K562 (cell line): ENCODE data around the gene ASCC3. TPM values are rescaled to one million over a fixed set of nuclear protein-coding genes. Genes with fewer than 3 reads are reported as not detected.

Source experiments
- ATAC-seq: fragments of 200-7000 bp; cut with Tn5 transposase; 3 replicates; pipeline ENCODE4 v1.9.1; 2020; ENCODE audit warnings: moderate library complexity
- BruUV-seq: library from RNA; stranded (reverse); fragments of 400-500 nt; replicated peaks from 2 replicates; lab custom pipeline; 2021; lab: Mats Ljungman, UMichigan
- CTCF ChIA-PET: fragments of 300-600 bp; formaldehyde crosslinking; extraction: SDS; loops from one replicate; lab custom pipeline; 2021; ENCODE audit warnings: low intra/inter-chr PET ratio; lab: Yijun Ruan, JAX
- POLR2A ChIA-PET: fragments of 300-600, 350-650 bp; sonication (Branson Sonifier 250); formaldehyde crosslinking; extraction: SDS; loops from one replicate; lab custom pipeline; 2021; ENCODE audit warnings: antibody characterized with exemption, inconsistent platforms; lab: Yijun Ruan, JAX
- DNase-seq, 4 experiments: peaks; one replicate each; pipeline versions ENCODE4 v3.0.0 to v3.0.0-alpha.2; 2011 to 2018; ENCODE audit warnings: low spot score in 3 of 4, mixed read lengths in 3 of 4; ENCODE audit errors: extremely low read depth in 1 of 4
- FAIRE-seq: peaks from 2 replicates; lab custom pipeline; 2011; peaks lifted over from hg19 to GRCh38; lab: Jason Lieb, UNC
- H2AFZ ChIP-seq: 2 replicates; pipeline ENCODE4 v1.6.0; 2011; ENCODE audit warnings: low read depth, low read length, control low read depth, inconsistent platforms
- H3K27ac ChIP-seq: fragments of 200-600 bp; 3 replicates; pipeline ENCODE4 v1.8.0; 2011; ENCODE audit warnings: low read depth, mild to moderate bottlenecking, control low read depth, inconsistent platforms, low read length, moderate library complexity, mixed read lengths; ENCODE audit errors: extremely low read depth
- H3K27me3 ChIP-seq, 2 experiments: fragments of 300-600 bp in 1 of 2; 2 replicates in 1 of 2; 3 replicates in 1 of 2; pipeline versions ENCODE4 v1.6.0 to v1.8.0; 2011; ENCODE audit warnings: inconsistent platforms in 2 of 2, low read length in 2 of 2, mild to moderate bottlenecking in 1 of 2, mixed read lengths in 1 of 2, moderate library complexity in 1 of 2; ENCODE audit not compliant: control insufficient read depth in 2 of 2, insufficient read depth in 2 of 2
- H3K36me3 ChIP-seq: fragments of 300-600 bp; 3 replicates; pipeline ENCODE4 v1.8.0; 2011; ENCODE audit warnings: mild to moderate bottlenecking, low read length, inconsistent platforms; ENCODE audit not compliant: control insufficient read depth, insufficient read depth
- H3K4me1 ChIP-seq, 2 experiments: fragments of 200-600 bp in 1 of 2; replicated peaks in 1 of 2; 2 replicates in 1 of 2; 3 replicates in 1 of 2; pipeline versions ENCODE4 v1.5.1 to v1.8.0; 2011; ENCODE audit warnings: inconsistent platforms in 2 of 2, low read length in 2 of 2, mild to moderate bottlenecking in 1 of 2, mixed read lengths in 1 of 2, moderate library complexity in 1 of 2; ENCODE audit not compliant: control insufficient read depth in 2 of 2, insufficient read depth in 2 of 2
- H3K4me2 ChIP-seq: 2 replicates; pipeline ENCODE4 v1.6.1; 2011; ENCODE audit warnings: low read length, control low read depth, inconsistent platforms, mixed read lengths; ENCODE audit not compliant: insufficient read depth
- H3K4me3 ChIP-seq: fragments of 200-600 bp; sonication (generic), shearing (Covaris generic); 2 replicates; pipeline ENCODE4 v1.5.1; 2016; ENCODE audit warnings: control low read depth, inconsistent platforms
- H3K79me2 ChIP-seq: fragments of 200-600 bp; 3 replicates; pipeline ENCODE4 v1.8.0; 2011; ENCODE audit warnings: low read length, inconsistent platforms; ENCODE audit not compliant: control insufficient read depth, insufficient read depth
- H3K9ac ChIP-seq, 2 experiments: 2 replicates each; pipeline versions ENCODE4 v1.6.0 to v1.6.1; 2011; ENCODE audit warnings: low read depth in 2 of 2, low read length in 2 of 2, control low read depth in 1 of 2, inconsistent platforms in 1 of 2, mild to moderate bottlenecking in 1 of 2, mixed read lengths in 1 of 2; ENCODE audit not compliant: insufficient read depth in 1 of 2
- H3K9me1 ChIP-seq: one replicate; pipeline ENCODE4 v1.6.0; 2011; ENCODE audit warnings: inconsistent platforms, mild to moderate bottlenecking, low read length, moderate library complexity; ENCODE audit not compliant: control insufficient read depth, insufficient read depth
- H3K9me3 ChIP-seq: replicated peaks from 2 replicates; pipeline ENCODE4 v1.5.1; 2011; ENCODE audit warnings: low read depth, low read length, inconsistent platforms; ENCODE audit not compliant: control insufficient read depth, insufficient read depth
- H4K20me1 ChIP-seq: replicated peaks from 2 replicates; pipeline ENCODE4 v1.6.1; 2011; ENCODE audit warnings: low read length, inconsistent platforms, mixed read lengths; ENCODE audit not compliant: control insufficient read depth, insufficient read depth
- CEBPB ChIP-seq: fragments of 450-650 bp; IDR thresholded peaks from 2 replicates; pipeline ENCODE4 v1.6.1; 2016; ENCODE audit warnings: missing genetic modification characterization, missing compliant biosample characterization
- CEBPG ChIP-seq, 3 experiments: fragments of 200-800 bp in 1 of 3; sonication (Bioruptor generic) in 1 of 3; sonication (generic) in 1 of 3; formaldehyde crosslinking in 1 of 3; IDR thresholded peaks in 2 of 3; conservative IDR thresholded peaks in 1 of 3; 2 replicates each; pipeline versions ENCODE4 v1.6.1 to v1.8.0; 2016 to 2022; ENCODE audit warnings: missing compliant biosample characterization in 2 of 3, missing genetic modification characterization in 2 of 3, mild to moderate bottlenecking in 1 of 3, missing genetic modification reagents in 1 of 3
- TEAD2 ChIP-seq: fragments of 450-650 bp; IDR thresholded peaks from 2 replicates; pipeline ENCODE4 v1.6.1; 2016; ENCODE audit warnings: missing genetic modification characterization, control low read depth, missing compliant biosample characterization
- WGBS: fragments of 100-300 bp; shearing (Covaris generic); methylation state at CpG from one replicate; pipeline ENCODE4 v1.1.6; 2016; ENCODE audit warnings: low coverage, mixed read lengths; ENCODE audit not compliant: insufficient coverage; ENCODE audit errors: missing lambda C conversion rate; 5-methylcytosine and 5-hydroxymethylcytosine counted together
- in situ Hi-C: fragments of 300-500 bp; cut with MboI; formaldehyde crosslinking; loops from 4 replicates; pipeline ENCODE4 v1.15.0; 2018; ENCODE audit warnings: inconsistent platforms, mixed read lengths
- intact Hi-C: fragments of 100-400 bp; cut with micrococcal nuclease; formaldehyde crosslinking; loops from 2 replicates; pipeline ENCODE4 v1.14.2; 2022
- polyA plus RNA-seq, 8 experiments: library from polyadenylated mRNA; depleted of rRNA in 4 of 8; stranded (reverse) in 5 of 8; unstranded in 3 of 8; fragments of >200 nt; fragmentation: Nextera tagmentation in 2 of 8; fragmentation: Illumina TruSeq in 1 of 8; extraction: Ambion mirVana in 2 of 8; extraction: Trizol in 1 of 8; gene quantifications; 2 replicates each; pipeline versions ENCODE4 v1.2.1 to v1.2.3, GENCODE V29; 2011 to 2014; ENCODE audit warnings: inconsistent platforms in 1 of 8, missing spikeins in 1 of 8
- total RNA-seq, 7 experiments: library from RNA; depleted of rRNA in 6 of 7; stranded (reverse); fragments of >200 nt in 6 of 7; fragmentation: Illumina TruSeq in 2 of 7; extraction: Trizol in 2 of 7; gene quantifications; 2 replicates each; pipeline versions ENCODE4 v1.2.1 to v1.2.3, GENCODE V29; 2011 to 2021; ENCODE audit warnings: low replicate concordance in 1 of 7
- TF ChIP-seq, protein P1 (sequence below), 2 experiments: fragments of 200-800 bp in 1 of 2; sonication (Bioruptor generic) in 1 of 2; sonication (generic) in 1 of 2; formaldehyde crosslinking in 1 of 2; IDR thresholded peaks in 1 of 2; conservative IDR thresholded peaks in 1 of 2; 2 replicates each; pipeline versions ENCODE4 v1.5.0 to v1.6.1; 2016 to 2020; ENCODE audit warnings: missing compliant biosample characterization in 1 of 2, missing genetic modification characterization in 1 of 2, missing genetic modification reagents in 1 of 2

Gene ASCC3
- total and polyA plus RNA-seq, 9 of the 15 experiments (the other 6 are each of a cell fraction or from before 2014, with no cell fraction given), result 16.1 to 56.1 (median 33.9) TPM

DNA sequence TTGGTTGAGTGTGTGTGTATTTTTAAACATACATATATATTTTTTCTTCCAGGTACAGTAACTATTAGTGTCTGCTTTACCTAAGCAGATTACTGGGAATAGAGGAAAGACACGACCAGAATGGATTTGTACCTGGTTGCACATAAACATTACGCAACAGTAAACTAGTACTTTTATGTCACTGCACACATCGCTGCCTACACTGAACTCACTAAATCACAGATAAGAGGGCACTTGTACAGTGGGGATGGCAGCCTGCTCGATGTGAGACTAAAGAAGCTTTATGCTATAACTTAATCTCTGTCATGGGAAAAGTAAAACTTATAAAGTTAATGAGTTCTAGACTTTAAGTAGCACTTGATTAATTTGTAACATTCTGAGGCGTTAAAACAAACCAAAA is 326.9 kb downstream of the ASCC3 start:
- TF ChIP-seq, protein P1, sequence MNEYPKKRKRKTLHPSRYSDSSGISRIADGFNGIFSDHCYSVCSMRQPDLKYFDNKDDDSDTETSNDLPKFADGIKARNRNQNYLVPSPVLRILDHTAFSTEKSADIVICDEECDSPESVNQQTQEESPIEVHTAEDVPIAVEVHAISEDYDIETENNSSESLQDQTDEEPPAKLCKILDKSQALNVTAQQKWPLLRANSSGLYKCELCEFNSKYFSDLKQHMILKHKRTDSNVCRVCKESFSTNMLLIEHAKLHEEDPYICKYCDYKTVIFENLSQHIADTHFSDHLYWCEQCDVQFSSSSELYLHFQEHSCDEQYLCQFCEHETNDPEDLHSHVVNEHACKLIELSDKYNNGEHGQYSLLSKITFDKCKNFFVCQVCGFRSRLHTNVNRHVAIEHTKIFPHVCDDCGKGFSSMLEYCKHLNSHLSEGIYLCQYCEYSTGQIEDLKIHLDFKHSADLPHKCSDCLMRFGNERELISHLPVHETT (CRISPR knock-in tag; conservative IDR thresholded peaks at IDR 0.05 in 1 of 2, IDR thresholded peaks at IDR 0.05 in 1 of 2), result no peak
- TF ChIP-seq TEAD2 (tag) (no peak), CEBPB (peak; percentile 81), CEBPG (CRISPR knock-in tag; IDR thresholded peaks at IDR 0.05) (no peak), CEBPG (tag; conservative IDR thresholded peaks at IDR 0.05 in 1 of 2, IDR thresholded peaks at IDR 0.05 in 1 of 2) (peak in 1 of 2 experiments; percentile 80; a peak in 2 of 4 replicates)
- H4K20me1 ChIP-seq, result no peaks in the 10 kb centered on the region
- ChIA-PET POLR2A (no interaction called here), CTCF (no interaction called here)
- no peak for DNase-seq
- no TSS peak for BruUV-seq
- no peak for ATAC-seq
- H3K79me2 ChIP-seq, result no peaks in the 10 kb centered on the region
- H3K4me1 ChIP-seq, result no peaks in the 10 kb centered on the region
- no peak overlapping the region for H3K4me2 ChIP-seq
- 66% methylated on average over 5 of the region's 5 CpGs for WGBS
- no peaks in the 10 kb centered on the region for H3K9me1 ChIP-seq
- H3K27me3 ChIP-seq, result no peaks in the 10 kb centered on the region
- H3K36me3 ChIP-seq, result no peaks in the 10 kb centered on the region
- intact Hi-C loops (no loop called here), in situ Hi-C loops (no loop called here)
- no peaks in the 10 kb centered on the region for H3K9me3 ChIP-seq
- no peak overlapping the region for H3K9ac ChIP-seq
- no peak for FAIRE-seq
- no peak overlapping the region for H3K4me3 ChIP-seq
- no peak overlapping the region for H2AFZ ChIP-seq
- no peak overlapping the region for H3K27ac ChIP-seq
